Measurements from ENCODE around the gene TRIM45. TPM values are rescaled to one million over a fixed set of nuclear protein-coding genes. Genes with fewer than 3 reads are reported as not detected.

Gene TRIM45
- 5.4 and 6.3 TPM in 2 replicates for total RNA-seq

GRCh38 chr1:117121589-117122329 is at the start of gene TRIM45:
Gene TRIM45 (minus strand): TSS chr1:117121749. CDS start chr1:117121201, 548 bp downstream.

Other genes starting within 250 kb of the TRIM45 start
- gene PTGFRN, start 211.8 kb downstream of the TRIM45 start, total RNA-seq: 12.4 and 13.1 TPM in 2 replicates
- gene CD101, start 120.0 kb downstream of the TRIM45 start, total RNA-seq: under 0.01 TPM in 2 replicates
- gene TTF2, start 61.4 kb downstream of the TRIM45 start, total RNA-seq: 16.9 and 19.9 TPM in 2 replicates
- gene VTCN1, start 89.2 kb upstream of the TRIM45 start, total RNA-seq: not detected in 2 replicates
- 54.9 and 81.1 TPM in 2 replicates for gene MAN1A2, start 245.7 kb upstream of the TRIM45 start, total RNA-seq

All from uterine smooth muscle cell (primary cell).